GM08714 (cell line): ENCODE data around the gene UGCG.
"Not testable (repeated sequence)": the region's sequence is repeated elsewhere in the genome, so short reads cannot be mapped to it uniquely, and the experiment has no call there.

Experiments
- H3K4me3 ChIP-seq: fragments of 200-500 bp; sonication (Bioruptor generic); 2 replicates; pipeline ENCODE4 v1.5.1; 2014; ENCODE audit warnings: mild to moderate bottlenecking, low read length, inconsistent platforms
- ZNF274 ChIP-seq: IDR thresholded peaks from 2 replicates; pipeline ENCODE4 v1.6.1; 2012; ENCODE audit warnings: mild to moderate bottlenecking, low read depth, low read length

Gene UGCG

GRCh38 chr9:111902391-111903139 is 6.0 kb downstream of the UGCG start:
- H3K4me3 ChIP-seq: no peak overlapping the region
- TF ChIP-seq ZNF274: no peak

GRCh38 chr9:111903535-111903934 is 6.9 kb downstream of the UGCG start:
- H3K4me3 ChIP-seq: not testable (repeated sequence)

GRCh38 chr9:111904026-111904425 is 7.4 kb downstream of the UGCG start:
- TF ChIP-seq ZNF274: no peak
- no peak overlapping the region for H3K4me3 ChIP-seq

GRCh38 chr9:111904891-111905291 is 8.3 kb downstream of the UGCG start:
- H3K4me3 ChIP-seq: no peak overlapping the region
- no peak for TF ChIP-seq ZNF274

GRCh38 chr9:111907147-111907546 is 10.5 kb downstream of the UGCG start:
- H3K4me3 ChIP-seq: no peak overlapping the region
- TF ChIP-seq ZNF274: no peak

- TF ChIP-seq ZNF274: no peak
- H3K4me3 ChIP-seq: no peak overlapping the region
These were observed 12.8 kb downstream of the UGCG start for GRCh38 chr9:111909444-111909843.

- no peak overlapping the region for H3K4me3 ChIP-seq
- TF ChIP-seq ZNF274: no peak
These were observed 13.8 kb downstream of the UGCG start for GRCh38 chr9:111910428-111910827.

GRCh38 chr9:111913159-111913558 is 16.5 kb downstream of the UGCG start:
- H3K4me3 ChIP-seq: no peak overlapping the region; the same call in 1 of the 2 replicates
- TF ChIP-seq ZNF274: no peak

- TF ChIP-seq ZNF274: no peak
- no peak overlapping the region; the same call in 1 of the 2 replicates for H3K4me3 ChIP-seq
These were observed 18.3 kb downstream of the UGCG start for GRCh38 chr9:111914749-111915424.

- no peak overlapping the region; the same call in 1 of the 2 replicates for H3K4me3 ChIP-seq
- TF ChIP-seq ZNF274: no peak
These were observed 18.8 kb downstream of the UGCG start for GRCh38 chr9:111915425-111915758.

GRCh38 chr9:111916234-111916645 is 19.6 kb downstream of the UGCG start:
- TF ChIP-seq ZNF274: no peak
- H3K4me3 ChIP-seq: peak overlapping the region; percentile 8; the same call in 1 of the 2 replicates

- H3K4me3 ChIP-seq: no peak overlapping the region
- no peak for TF ChIP-seq ZNF274
These were observed 20.6 kb downstream of the UGCG start for GRCh38 chr9:111917201-111917600.

- H3K4me3 ChIP-seq: no peak overlapping the region
- TF ChIP-seq ZNF274: no peak
These were observed 21.4 kb downstream of the UGCG start for GRCh38 chr9:111917980-111918379.

- no peak overlapping the region for H3K4me3 ChIP-seq
- no peak for TF ChIP-seq ZNF274
These were observed 23.3 kb downstream of the UGCG start for GRCh38 chr9:111919875-111920274.

GRCh38 chr9:111920531-111920930 is 23.9 kb downstream of the UGCG start:
- no peak overlapping the region for H3K4me3 ChIP-seq
- no peak for TF ChIP-seq ZNF274
